Measurements from ENCODE around the gene MEGF11.

MEGF11 gene

GRCh38 chr15:66178531-66178910, 75.0 kb downstream of the MEGF11 start:
- H3K4me2 ChIP-seq (ENCODE audit: low read length) = no peak overlapping the region
- no peaks in the 10 kb centered on the region for H3K36me3 ChIP-seq (ENCODE audit: insufficient read depth, low read length)
- no peak overlapping the region for H3K9ac ChIP-seq (ENCODE audit: low read depth, low read length)
- H3K27me3 ChIP-seq (ENCODE audit: control insufficient read depth, insufficient read depth, low read length) = peaks cover 64% of the 10 kb centered on the region
- H3K9me3 ChIP-seq (replicated peaks; ENCODE audit: low read length) = no peaks in the 10 kb centered on the region
- H3K4me3 ChIP-seq (ENCODE audit: low read length) = no peak overlapping the region
- no peaks in the 10 kb centered on the region for H3K4me1 ChIP-seq (ENCODE audit: control insufficient read depth, insufficient read depth, low read length)

GRCh38 chr15:66172324-66172980, 81.1 kb downstream of the MEGF11 start:
- H3K4me2 ChIP-seq (ENCODE audit: low read length) = no peak overlapping the region
- peaks cover 61% of the 10 kb centered on the region for H3K27me3 ChIP-seq (ENCODE audit: control insufficient read depth, insufficient read depth, low read length)
- no peaks in the 10 kb centered on the region for H3K9me3 ChIP-seq (replicated peaks; ENCODE audit: low read length)
- no peak overlapping the region for H3K4me3 ChIP-seq (ENCODE audit: low read length)
- H3K4me1 ChIP-seq (ENCODE audit: control insufficient read depth, insufficient read depth, low read length) = no peaks in the 10 kb centered on the region
- no peaks in the 10 kb centered on the region for H3K36me3 ChIP-seq (ENCODE audit: insufficient read depth, low read length)
- no peak overlapping the region for H3K9ac ChIP-seq (ENCODE audit: low read depth, low read length)

- H3K9ac ChIP-seq (ENCODE audit: low read depth, low read length) = no peak overlapping the region
- H3K4me1 ChIP-seq (ENCODE audit: control insufficient read depth, insufficient read depth, low read length) = no peaks in the 10 kb centered on the region
- H3K27me3 ChIP-seq (ENCODE audit: control insufficient read depth, insufficient read depth, low read length) = peaks cover 60% of the 10 kb centered on the region
- no peaks in the 10 kb centered on the region for H3K36me3 ChIP-seq (ENCODE audit: insufficient read depth, low read length)
- H3K4me3 ChIP-seq (ENCODE audit: low read length) = no peak overlapping the region
- H3K4me2 ChIP-seq (ENCODE audit: low read length) = no peak overlapping the region
- no peaks in the 10 kb centered on the region for H3K9me3 ChIP-seq (replicated peaks; ENCODE audit: low read length)
Measured at GRCh38 chr15:66171841-66172240, 81.7 kb downstream of the MEGF11 start.

- H3K4me2 ChIP-seq (ENCODE audit: low read length) = no peak overlapping the region
- H3K4me1 ChIP-seq (ENCODE audit: control insufficient read depth, insufficient read depth, low read length) = no peaks in the 10 kb centered on the region
- peaks cover 60% of the 10 kb centered on the region for H3K27me3 ChIP-seq (ENCODE audit: control insufficient read depth, insufficient read depth, low read length)
- H3K9ac ChIP-seq (ENCODE audit: low read depth, low read length) = no peak overlapping the region
- H3K4me3 ChIP-seq (ENCODE audit: low read length) = no peak overlapping the region
- no peaks in the 10 kb centered on the region for H3K9me3 ChIP-seq (replicated peaks; ENCODE audit: low read length)
- H3K36me3 ChIP-seq (ENCODE audit: insufficient read depth, low read length) = no peaks in the 10 kb centered on the region
Measured at GRCh38 chr15:66170716-66171115, 82.8 kb downstream of the MEGF11 start.

GRCh38 chr15:66170042-66170441, 83.5 kb downstream of the MEGF11 start:
- no peaks in the 10 kb centered on the region for H3K4me1 ChIP-seq (ENCODE audit: control insufficient read depth, insufficient read depth, low read length)
- no peak overlapping the region for H3K4me3 ChIP-seq (ENCODE audit: low read length)
- no peaks in the 10 kb centered on the region for H3K9me3 ChIP-seq (replicated peaks; ENCODE audit: low read length)
- H3K36me3 ChIP-seq (ENCODE audit: insufficient read depth, low read length) = no peaks in the 10 kb centered on the region
- H3K27me3 ChIP-seq (ENCODE audit: control insufficient read depth, insufficient read depth, low read length) = peaks cover 60% of the 10 kb centered on the region
- H3K4me2 ChIP-seq (ENCODE audit: low read length) = no peak overlapping the region
- H3K9ac ChIP-seq (ENCODE audit: low read depth, low read length) = no peak overlapping the region

GRCh38 chr15:66169625-66170024, 83.9 kb downstream of the MEGF11 start:
- no peaks in the 10 kb centered on the region for H3K4me1 ChIP-seq (ENCODE audit: control insufficient read depth, insufficient read depth, low read length)
- no peak overlapping the region for H3K4me2 ChIP-seq (ENCODE audit: low read length)
- no peaks in the 10 kb centered on the region for H3K9me3 ChIP-seq (replicated peaks; ENCODE audit: low read length)
- peaks cover 58% of the 10 kb centered on the region for H3K27me3 ChIP-seq (ENCODE audit: control insufficient read depth, insufficient read depth, low read length)
- H3K4me3 ChIP-seq (ENCODE audit: low read length) = no peak overlapping the region
- no peak overlapping the region for H3K9ac ChIP-seq (ENCODE audit: low read depth, low read length)
- H3K36me3 ChIP-seq (ENCODE audit: insufficient read depth, low read length) = no peaks in the 10 kb centered on the region

GRCh38 chr15:66169023-66169422, 84.5 kb downstream of the MEGF11 start:
- no peaks in the 10 kb centered on the region for H3K9me3 ChIP-seq (replicated peaks; ENCODE audit: low read length)
- no peaks in the 10 kb centered on the region for H3K36me3 ChIP-seq (ENCODE audit: insufficient read depth, low read length)
- no peak overlapping the region for H3K4me3 ChIP-seq (ENCODE audit: low read length)
- H3K4me1 ChIP-seq (ENCODE audit: control insufficient read depth, insufficient read depth, low read length) = no peaks in the 10 kb centered on the region
- H3K9ac ChIP-seq (ENCODE audit: low read depth, low read length) = no peak overlapping the region
- peaks cover 56% of the 10 kb centered on the region for H3K27me3 ChIP-seq (ENCODE audit: control insufficient read depth, insufficient read depth, low read length)
- H3K4me2 ChIP-seq (ENCODE audit: low read length) = no peak overlapping the region

GRCh38 chr15:66167854-66168253, 85.7 kb downstream of the MEGF11 start:
- no peaks in the 10 kb centered on the region for H3K36me3 ChIP-seq (ENCODE audit: insufficient read depth, low read length)
- H3K4me2 ChIP-seq (ENCODE audit: low read length) = no peak overlapping the region
- no peaks in the 10 kb centered on the region for H3K9me3 ChIP-seq (replicated peaks; ENCODE audit: low read length)
- no peaks in the 10 kb centered on the region for H3K4me1 ChIP-seq (ENCODE audit: control insufficient read depth, insufficient read depth, low read length)
- H3K9ac ChIP-seq (ENCODE audit: low read depth, low read length) = no peak overlapping the region
- peaks cover 52% of the 10 kb centered on the region for H3K27me3 ChIP-seq (ENCODE audit: control insufficient read depth, insufficient read depth, low read length)
- no peak overlapping the region for H3K4me3 ChIP-seq (ENCODE audit: low read length)

- Histone ChIP-seq H3K9me3 (replicated peaks; ENCODE audit: low read length) (no peaks in the 10 kb centered on the region), H3K36me3 (ENCODE audit: insufficient read depth, low read length) (no peaks in the 10 kb centered on the region), H3K4me3 (ENCODE audit: low read length) (no peak overlapping the region), H3K27me3 (ENCODE audit: control insufficient read depth, insufficient read depth, low read length) (peaks cover 43% of the 10 kb centered on the region), H3K4me2 (ENCODE audit: low read length) (no peak overlapping the region), H3K9ac (ENCODE audit: low read depth, low read length) (no peak overlapping the region), H3K4me1 (ENCODE audit: control insufficient read depth, insufficient read depth, low read length) (no peaks in the 10 kb centered on the region)
Measured at GRCh38 chr15:66165856-66166255, 87.7 kb downstream of the MEGF11 start.

GRCh38 chr15:66164788-66165187, 88.8 kb downstream of the MEGF11 start:
- H3K36me3 ChIP-seq (ENCODE audit: insufficient read depth, low read length) = no peaks in the 10 kb centered on the region
- no peak overlapping the region for H3K4me3 ChIP-seq (ENCODE audit: low read length)
- no peaks in the 10 kb centered on the region for H3K9me3 ChIP-seq (replicated peaks; ENCODE audit: low read length)
- H3K4me2 ChIP-seq (ENCODE audit: low read length) = no peak overlapping the region
- no peaks in the 10 kb centered on the region for H3K4me1 ChIP-seq (ENCODE audit: control insufficient read depth, insufficient read depth, low read length)
- no peak overlapping the region for H3K9ac ChIP-seq (ENCODE audit: low read depth, low read length)
- peaks cover 43% of the 10 kb centered on the region for H3K27me3 ChIP-seq (ENCODE audit: control insufficient read depth, insufficient read depth, low read length)

GRCh38 chr15:66163553-66163952, 90.0 kb downstream of the MEGF11 start:
- no peaks in the 10 kb centered on the region for H3K36me3 ChIP-seq (ENCODE audit: insufficient read depth, low read length)
- H3K27me3 ChIP-seq (ENCODE audit: control insufficient read depth, insufficient read depth, low read length) = peaks cover 47% of the 10 kb centered on the region
- no peaks in the 10 kb centered on the region for H3K4me1 ChIP-seq (ENCODE audit: control insufficient read depth, insufficient read depth, low read length)
- H3K4me3 ChIP-seq (ENCODE audit: low read length) = no peak overlapping the region
- no peak overlapping the region for H3K4me2 ChIP-seq (ENCODE audit: low read length)
- H3K9me3 ChIP-seq (replicated peaks; ENCODE audit: low read length) = no peaks in the 10 kb centered on the region
- H3K9ac ChIP-seq (ENCODE audit: low read depth, low read length) = no peak overlapping the region

- no peak overlapping the region for H3K4me2 ChIP-seq (ENCODE audit: low read length)
- no peak overlapping the region for H3K4me3 ChIP-seq (ENCODE audit: low read length)
- no peaks in the 10 kb centered on the region for H3K4me1 ChIP-seq (ENCODE audit: control insufficient read depth, insufficient read depth, low read length)
- no peaks in the 10 kb centered on the region for H3K36me3 ChIP-seq (ENCODE audit: insufficient read depth, low read length)
- no peak overlapping the region for H3K9ac ChIP-seq (ENCODE audit: low read depth, low read length)
- H3K9me3 ChIP-seq (replicated peaks; ENCODE audit: low read length) = no peaks in the 10 kb centered on the region
- peaks cover 55% of the 10 kb centered on the region for H3K27me3 ChIP-seq (ENCODE audit: control insufficient read depth, insufficient read depth, low read length)
Measured at GRCh38 chr15:66162286-66162685, 91.3 kb downstream of the MEGF11 start.
